Skeletal muscle tissue (tissue), 4 donors: ENCODE results near the gene HOXD13. TPM values are rescaled to one million over a fixed set of nuclear protein-coding genes. Genes with fewer than 3 reads are reported as not detected.

Experiments
- H3K27ac ChIP-seq: one replicate; pipeline ENCODE4 v1.7.0; 2013; ENCODE audit warnings: mild to moderate bottlenecking, low read depth, low read length, inconsistent platforms
- H3K27me3 ChIP-seq, 3 donors: one replicate each; pipeline ENCODE4 v1.7.0; 2013; ENCODE audit warnings: low read length in 3 of 3; ENCODE audit not compliant: control insufficient read depth in 3 of 3, insufficient read depth in 3 of 3
- H3K36me3 ChIP-seq, 3 donors: one replicate each; pipeline ENCODE4 v1.7.0; 2013; ENCODE audit warnings: low read length in 3 of 3; ENCODE audit not compliant: control insufficient read depth in 3 of 3, insufficient read depth in 3 of 3
- H3K4me1 ChIP-seq, 3 donors: one replicate each; pipeline ENCODE4 v1.7.0; 2013; ENCODE audit warnings: low read length in 3 of 3, mild to moderate bottlenecking in 3 of 3; ENCODE audit not compliant: control insufficient read depth in 3 of 3, insufficient read depth in 3 of 3
- H3K4me3 ChIP-seq, 3 donors: one replicate each; pipeline ENCODE4 v1.7.0; 2013; ENCODE audit warnings: low read length in 3 of 3
- H3K9ac ChIP-seq, 3 donors: one replicate each; pipeline ENCODE4 v1.7.0; 2013; ENCODE audit warnings: low read length in 3 of 3, mild to moderate bottlenecking in 3 of 3, moderate library complexity in 2 of 3, low read depth in 1 of 3
- H3K9me3 ChIP-seq, 3 donors: one replicate each; pipeline ENCODE4 v1.7.0; 2013; ENCODE audit warnings: low read length in 3 of 3; ENCODE audit not compliant: control insufficient read depth in 3 of 3
- total RNA-seq: library from RNA; depleted of rRNA; stranded (reverse); fragments of >200 nt; gene quantifications from one replicate; pipeline ENCODE4 v1.2.3, GENCODE V29; 2014
- donor health status: Osteomylitis.

HOXD13 gene
- total RNA-seq, 1 donor from 2014 or later: under 0.01 TPM

DNA sequence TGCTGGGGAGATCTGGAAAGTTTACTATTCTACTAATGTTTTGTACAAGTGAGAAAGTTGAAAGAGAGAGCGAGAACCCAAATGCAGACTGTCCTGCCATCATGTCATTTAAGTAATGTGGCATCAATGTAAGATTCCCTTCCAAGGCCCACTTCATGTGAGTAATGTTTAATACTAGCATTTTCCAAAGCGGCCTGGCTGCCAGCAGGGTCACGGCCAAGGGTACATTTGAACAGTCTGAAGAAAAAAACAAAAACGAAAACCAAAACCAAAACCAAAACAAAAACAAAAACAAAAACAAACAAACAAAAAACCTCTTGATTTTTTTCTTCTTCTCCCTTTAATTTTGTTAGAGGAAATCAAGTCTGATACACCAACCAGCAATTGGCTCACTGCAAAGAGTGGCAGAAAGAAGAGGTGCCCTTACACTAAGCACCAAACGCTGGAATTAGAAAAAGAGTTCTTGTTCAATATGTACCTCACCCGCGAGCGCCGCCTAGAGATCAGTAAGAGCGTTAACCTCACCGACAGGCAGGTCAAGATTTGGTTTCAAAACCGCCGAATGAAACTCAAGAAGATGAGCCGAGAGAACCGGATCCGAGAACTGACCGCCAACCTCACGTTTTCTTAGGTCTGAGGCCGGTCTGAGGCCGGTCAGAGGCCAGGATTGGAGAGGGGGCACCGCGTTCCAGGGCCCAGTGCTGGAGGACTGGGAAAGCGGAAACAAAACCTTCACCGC lies 26.2 kb downstream of the HOXD13 start:
- Histone ChIP-seq H3K9me3 (no peaks in the 10 kb centered on the region), H3K4me3 (no peak overlapping the region), H3K27me3 (peaks cover 86 to 96% (median 95%) of the 10 kb centered on the region in 3 donors), H3K4me1 (peaks cover 13 to 16% (median 15%) of the 10 kb centered on the region in 3 donors), H3K27ac (no peak overlapping the region), H3K36me3 (no peaks in the 10 kb centered on the region), H3K9ac (no peak overlapping the region)

DNA sequence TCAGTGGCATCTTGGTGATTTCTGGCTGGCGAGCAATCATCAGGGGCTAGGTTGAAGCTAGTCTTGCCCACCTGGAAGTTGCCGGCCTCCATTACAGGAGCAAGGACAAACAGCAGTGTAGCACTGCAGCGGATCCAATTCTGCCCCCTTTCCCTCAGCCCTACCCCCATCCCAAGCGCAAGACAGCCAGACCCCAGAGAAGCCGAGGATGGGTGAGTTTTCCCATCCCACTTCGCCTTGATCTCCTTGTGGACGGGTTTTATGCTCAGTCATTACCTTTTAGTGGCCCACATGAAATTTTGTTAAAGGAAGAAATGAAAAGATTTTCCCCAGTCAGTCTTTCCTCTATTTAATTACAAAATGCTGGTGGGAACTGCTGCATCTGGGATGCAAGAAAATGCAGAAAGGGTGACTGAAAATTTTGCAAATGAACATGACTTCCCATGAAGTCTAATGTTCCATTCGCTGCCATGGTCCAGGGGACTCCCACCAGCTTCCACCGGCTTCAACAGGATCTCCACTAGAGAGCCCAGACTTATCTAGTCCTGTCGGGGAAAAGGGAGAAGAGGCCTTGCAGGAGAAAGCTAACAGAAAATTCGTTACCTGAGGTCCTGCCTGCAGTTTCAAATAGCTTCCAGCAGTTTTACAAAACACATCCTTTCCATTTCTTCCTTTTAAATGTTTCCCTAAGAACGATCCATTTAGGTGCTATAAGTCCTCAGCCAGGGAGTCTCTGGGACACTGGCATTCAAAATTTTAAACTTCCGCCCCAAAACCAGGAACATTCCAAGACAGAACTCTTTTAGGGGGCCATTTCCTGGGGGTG lies 28.1 kb downstream of the HOXD13 start:
- peaks cover 69 to 96% (median 93%) of the 10 kb centered on the region in 3 donors for H3K27me3 ChIP-seq
- H3K4me1 ChIP-seq: peaks cover 13 to 16% (median 15%) of the 10 kb centered on the region in 3 donors
- H3K4me3 ChIP-seq: no peak overlapping the region
- no peaks in the 10 kb centered on the region for H3K36me3 ChIP-seq
- H3K27ac ChIP-seq: no peak overlapping the region
- H3K9ac ChIP-seq: no peak overlapping the region
- no peaks in the 10 kb centered on the region for H3K9me3 ChIP-seq

DNA sequence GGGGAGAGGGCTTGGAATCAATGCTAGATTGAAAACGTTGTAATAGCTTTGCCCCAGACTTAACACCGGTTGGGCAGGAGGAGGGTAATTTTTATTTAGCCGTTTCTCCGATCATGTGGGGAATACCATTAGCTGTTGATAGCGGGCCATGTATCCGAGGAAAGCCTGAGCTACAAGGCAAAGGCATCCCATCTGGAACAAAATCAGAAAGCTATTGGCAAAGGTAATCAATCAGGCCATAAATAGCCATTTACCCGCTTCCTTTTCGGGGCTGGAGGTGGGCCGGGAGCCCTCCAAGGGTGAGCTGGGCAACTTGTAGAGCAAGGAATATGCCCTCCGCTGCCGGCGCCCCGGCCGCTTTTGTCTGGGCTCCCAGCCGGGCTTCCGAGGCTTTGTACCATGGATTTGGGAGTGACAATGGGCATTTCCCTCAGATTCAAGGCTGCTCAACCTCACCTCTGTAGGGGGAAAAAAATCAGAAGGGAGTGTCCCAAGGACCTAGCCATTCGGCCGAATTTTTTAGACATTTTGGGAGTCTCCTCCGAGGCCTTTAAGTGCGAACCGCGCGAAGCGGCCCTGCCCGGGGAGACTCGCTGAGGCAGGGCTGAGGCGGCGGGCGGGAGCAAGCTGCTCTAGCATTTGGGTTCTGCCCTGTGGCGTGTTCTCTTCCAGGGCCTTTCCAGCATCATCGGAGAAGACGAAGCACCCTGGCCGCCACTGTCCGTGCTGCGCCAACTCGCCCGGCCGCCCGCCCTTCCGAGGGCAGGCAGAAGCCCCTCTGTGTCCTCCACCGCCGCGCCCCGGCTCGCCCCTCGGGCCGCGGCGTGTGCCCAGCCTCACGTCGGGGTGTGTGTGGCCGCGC lies 28.9 kb downstream of the HOXD13 start:
- Histone ChIP-seq H3K9ac (peak overlapping the region in 2 of 3 donors; percentile 69), H3K4me3 (peak overlapping the region in 2 of 3 donors; percentile 76 to 85), H3K9me3 (no peaks in the 10 kb centered on the region), H3K27ac (peak overlapping the region; percentile 68), H3K36me3 (no peaks in the 10 kb centered on the region), H3K27me3 (peaks cover 60 to 93% (median 87%) of the 10 kb centered on the region in 3 donors), H3K4me1 (peaks cover 13 to 16% (median 15%) of the 10 kb centered on the region in 3 donors)

DNA sequence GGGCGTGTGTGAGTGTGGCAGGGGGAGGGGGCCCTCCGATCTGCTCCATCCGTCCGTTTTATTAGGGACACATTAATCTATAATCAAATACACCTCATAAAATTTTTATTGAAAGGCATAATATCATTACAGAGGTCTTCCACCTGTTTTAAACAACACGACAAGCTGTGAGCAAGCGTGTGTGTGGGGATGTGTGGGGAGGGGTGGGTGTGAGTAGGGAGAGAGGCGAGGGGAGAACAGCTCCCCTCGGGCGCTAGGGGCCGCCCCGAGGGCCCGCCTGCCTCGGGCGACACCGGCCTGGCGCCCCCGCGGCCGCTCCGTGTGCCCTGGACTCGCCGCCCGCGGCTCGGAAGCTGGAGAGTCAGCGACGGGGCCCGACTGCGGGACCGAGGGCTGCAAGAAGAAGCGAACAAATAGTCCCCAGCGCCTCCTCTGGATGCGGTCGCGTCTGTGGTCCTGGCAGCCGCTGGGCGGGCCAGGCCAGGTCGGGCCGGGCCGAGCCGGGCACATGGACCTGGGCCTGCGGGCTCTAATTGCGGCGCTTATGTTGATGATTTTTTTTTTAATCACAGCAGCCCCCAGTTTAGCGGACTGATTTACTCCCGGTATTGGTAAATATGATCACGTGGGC lies 29.6 kb downstream of the HOXD13 start:
- Histone ChIP-seq H3K4me1 (peaks cover 10 to 16% (median 15%) of the 10 kb centered on the region in 3 donors), H3K4me3 (peak overlapping the region; percentile 66 to 85 (median 76)), H3K27me3 (peaks cover 53 to 86% (median 80%) of the 10 kb centered on the region in 3 donors), H3K9me3 (no peaks in the 10 kb centered on the region), H3K27ac (peak overlapping the region; percentile 68), H3K9ac (peak overlapping the region; percentile 61 to 69 (median 69)), H3K36me3 (no peaks in the 10 kb centered on the region)

DNA sequence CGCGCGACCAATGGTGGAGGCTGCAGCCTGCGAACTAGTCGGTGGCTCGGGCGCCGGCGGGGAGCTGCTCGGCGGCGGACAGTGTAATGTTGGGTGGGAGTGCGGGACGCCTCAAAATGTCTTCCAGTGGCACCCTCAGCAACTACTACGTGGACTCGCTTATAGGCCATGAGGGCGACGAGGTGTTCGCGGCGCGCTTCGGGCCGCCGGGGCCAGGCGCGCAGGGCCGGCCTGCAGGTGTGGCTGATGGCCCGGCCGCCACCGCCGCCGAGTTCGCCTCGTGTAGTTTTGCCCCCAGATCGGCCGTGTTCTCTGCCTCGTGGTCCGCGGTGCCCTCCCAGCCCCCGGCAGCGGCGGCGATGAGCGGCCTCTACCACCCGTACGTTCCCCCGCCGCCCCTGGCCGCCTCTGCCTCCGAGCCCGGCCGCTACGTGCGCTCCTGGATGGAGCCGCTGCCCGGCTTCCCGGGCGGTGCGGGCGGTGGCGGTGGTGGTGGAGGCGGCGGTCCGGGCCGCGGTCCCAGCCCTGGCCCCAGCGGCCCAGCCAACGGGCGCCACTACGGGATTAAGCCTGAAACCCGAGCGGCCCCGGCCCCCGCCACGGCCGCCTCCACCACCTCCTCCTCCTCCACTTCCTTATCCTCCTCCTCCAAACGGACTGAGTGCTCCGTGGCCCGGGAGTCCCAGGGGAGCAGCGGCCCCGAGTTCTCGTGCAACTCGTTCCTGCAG lies 30.3 kb downstream of the HOXD13 start, which contains the start of gene HOXD9:
Gene HOXD9, plus strand, starts transcription at position 37 of the 728 bp plus-strand sequence. Its CDS starts 50 bp downstream, at position 87.
- H3K4me3 ChIP-seq: peak within 1 kb of the TSS; percentile 66 to 85 (median 76)
- H3K36me3 ChIP-seq: no peaks in the 10 kb centered on the region
- H3K9ac ChIP-seq: peak within 1 kb of the TSS; percentile 61 to 69 (median 69)
- H3K9me3 ChIP-seq: no peaks in the 10 kb centered on the region
- peaks cover 5 to 15% (median 9%) of the 10 kb centered on the region in 3 donors for H3K4me1 ChIP-seq
- H3K27ac ChIP-seq: peak within 1 kb of the TSS; percentile 68
- peaks cover 46 to 79% (median 77%) of the 10 kb centered on the region in 3 donors for H3K27me3 ChIP-seq

DNA sequence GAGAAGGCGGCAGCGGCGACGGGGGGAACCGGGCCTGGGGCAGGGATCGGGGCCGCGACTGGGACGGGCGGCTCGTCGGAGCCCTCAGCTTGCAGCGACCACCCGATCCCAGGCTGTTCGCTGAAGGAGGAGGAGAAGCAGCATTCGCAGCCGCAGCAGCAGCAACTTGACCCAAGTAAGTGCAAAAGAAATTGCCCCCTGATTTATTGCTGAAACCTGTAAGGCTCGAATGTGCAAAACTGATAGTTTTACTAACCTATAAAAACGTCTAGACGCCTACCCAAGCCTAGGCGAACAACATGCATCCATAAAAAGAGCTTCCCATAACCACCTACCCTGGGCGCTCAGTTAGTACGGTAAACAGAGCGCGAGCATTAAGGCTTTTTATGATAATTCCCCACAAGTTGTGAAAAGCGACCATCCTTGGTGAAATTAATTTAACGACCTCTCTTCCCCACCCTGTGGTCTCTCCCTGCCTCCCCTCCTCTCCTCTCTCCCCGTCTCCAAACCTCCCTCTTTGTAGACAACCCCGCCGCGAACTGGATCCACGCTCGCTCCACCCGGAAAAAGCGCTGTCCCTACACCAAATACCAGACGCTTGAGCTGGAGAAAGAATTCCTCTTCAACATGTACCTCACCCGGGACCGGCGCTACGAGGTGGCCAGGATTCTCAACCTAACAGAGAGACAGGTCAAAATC lies 31.0 kb downstream of the HOXD13 start:
- H3K4me3 ChIP-seq: peak overlapping the region; percentile 60 to 85 (median 76)
- H3K27ac ChIP-seq: no peak overlapping the region
- H3K36me3 ChIP-seq: no peaks in the 10 kb centered on the region
- peaks cover 45 to 79% (median 77%) of the 10 kb centered on the region in 3 donors for H3K27me3 ChIP-seq
- peaks cover 5 to 18% (median 13%) of the 10 kb centered on the region in 3 donors for H3K4me1 ChIP-seq
- no peaks in the 10 kb centered on the region for H3K9me3 ChIP-seq
- H3K9ac ChIP-seq: peak overlapping the region in 2 of 3 donors; percentile 69

DNA sequence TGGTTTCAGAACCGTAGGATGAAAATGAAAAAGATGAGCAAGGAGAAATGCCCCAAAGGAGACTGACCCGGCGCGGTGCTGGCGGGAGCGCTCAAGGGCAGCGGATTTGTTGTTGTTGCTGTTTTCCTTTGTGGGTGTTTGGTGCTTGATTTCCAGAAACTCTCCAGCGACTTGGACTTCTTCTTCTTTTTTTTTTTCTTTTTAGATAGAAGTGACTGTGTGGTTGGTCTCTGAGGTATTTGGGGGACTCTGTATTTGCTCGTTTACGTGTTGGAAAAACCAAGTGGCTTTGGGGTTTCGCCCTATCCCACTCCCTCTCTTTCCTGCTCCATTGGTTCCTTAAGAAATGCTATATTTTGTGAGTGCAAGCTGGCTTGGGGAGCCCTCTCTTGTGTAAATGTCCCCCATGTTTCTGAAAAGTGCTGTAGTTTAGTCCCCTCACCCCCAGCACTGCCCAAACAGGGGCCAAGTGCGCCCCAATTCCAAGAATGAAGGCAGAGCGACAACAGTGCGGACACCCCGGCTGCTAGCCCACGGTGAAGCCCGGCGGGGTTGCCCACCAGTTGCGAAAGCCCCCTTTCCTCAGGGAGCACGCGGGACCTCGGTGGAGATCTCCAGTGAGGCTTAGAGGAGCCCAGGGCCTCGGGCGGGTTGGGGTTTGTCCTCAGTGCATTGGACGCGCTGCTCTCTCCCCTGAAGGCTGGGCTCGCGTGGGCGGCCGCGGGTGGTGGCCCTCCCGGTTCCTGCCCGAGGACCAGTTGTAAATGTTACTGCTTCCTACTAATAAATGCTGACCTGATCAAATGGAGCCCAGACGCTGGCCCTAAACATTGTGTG lies 31.8 kb downstream of the HOXD13 start:
- peaks cover 39 to 81% (median 77%) of the 10 kb centered on the region in 3 donors for H3K27me3 ChIP-seq
- no peaks in the 10 kb centered on the region for H3K36me3 ChIP-seq
- H3K27ac ChIP-seq: no peak overlapping the region
- H3K9ac ChIP-seq: peak overlapping the region in 1 of 3 donors; percentile 69
- H3K9me3 ChIP-seq: no peaks in the 10 kb centered on the region
- H3K4me3 ChIP-seq: peak overlapping the region in 2 of 3 donors; percentile 60 to 85
- H3K4me1 ChIP-seq: peaks cover 7 to 16% (median 15%) of the 10 kb centered on the region in 3 donors
